ENCODE data around the gene R3HDM4. TPM values are rescaled to one million over a fixed set of nuclear protein-coding genes. Genes with fewer than 3 reads are reported as not detected.

Gene R3HDM4
- total and polyA plus RNA-seq, 9 of the 15 experiments (the other 6 are each of a cell fraction or from before 2014, with no cell fraction given) = 3.2 to 154 (median 59.0) TPM

GRCh38 chr19:917323-918151 is 4.5 kb upstream of the R3HDM4 start, which contains the start of gene KISS1R (continued):
- TF ChIP-seq ZNF253 (CRISPR knock-in tag; conservative IDR thresholded peaks at IDR 0.05) (no peak), NEUROD1 (IDR thresholded peaks at IDR 0.05; ENCODE audit: borderline replicate concordance, low read depth, low read length, partially characterized antibody) (peak; percentile 35), THRB (CRISPR knock-in tag; conservative IDR thresholded peaks at IDR 0.05) (no peak), HDAC8 (tag; IDR thresholded peaks at IDR 0.05) (peak; percentile 38; the same call in 1 of the 2 replicates), TGIF2 (CRISPR knock-in tag; IDR thresholded peaks at IDR 0.05) (peak; percentile 82; the same call in 1 of the 2 replicates), ZNF696 (CRISPR knock-in tag; conservative IDR thresholded peaks at IDR 0.05) (no peak), PPARD (CRISPR knock-in tag; IDR thresholded peaks at IDR 0.05) (no peak), ARID1B (IDR thresholded peaks at IDR 0.05) (no peak), TARDBP (IDR thresholded peaks at IDR 0.05) (peak; percentile 57; the same call in 1 of the 2 replicates), HES1 (IDR thresholded peaks at IDR 0.05; ENCODE audit: low read depth) (no peak), NKRF (IDR thresholded peaks at IDR 0.05; ENCODE audit: borderline replicate concordance) (no peak), POU5F1 (IDR thresholded peaks at IDR 0.05; ENCODE audit: borderline replicate concordance, low read depth, low read length, partially characterized antibody) (no peak), BCOR (IDR thresholded peaks at IDR 0.05) (peak; percentile 95), ZNF282 (CRISPR knock-in tag; IDR thresholded peaks at IDR 0.05) (peak; percentile 63), CBX1 (IDR thresholded peaks at IDR 0.05; ENCODE audit: low read depth) (peak; percentile 98), GABPB2 (CRISPR knock-in tag; conservative IDR thresholded peaks at IDR 0.05) (no peak), ZNF639 (CRISPR knock-in tag; conservative IDR thresholded peaks at IDR 0.05 in 1 of 2, IDR thresholded peaks at IDR 0.05 in 1 of 2) (no peak), TRIM24 (IDR thresholded peaks at IDR 0.05) (peak in 1 of 2 experiments; percentile 19; a peak in 1 of 4 replicates), HSF4 (CRISPR knock-in tag; IDR thresholded peaks at IDR 0.05; ENCODE audit: borderline replicate concordance) (no peak), PHF21A (IDR thresholded peaks at IDR 0.05; ENCODE audit: borderline replicate concordance, low read depth) (0 out of 2 replicates have a peak, but pooled peaks have one; percentile 47), TCF7 (IDR thresholded peaks at IDR 0.05; ENCODE audit: borderline replicate concordance) (peak; percentile 38; the same call in 1 of the 2 replicates), SMARCA5 (IDR thresholded peaks at IDR 0.05) (peak; percentile 87), GATAD2A (IDR thresholded peaks at IDR 0.05) (no peak)

Measured in K562 (cell line).